HepG2 (cell line): ENCODE data around the gene URGCP. TPM values are rescaled to one million over a fixed set of nuclear protein-coding genes. Genes with fewer than 3 reads are reported as not detected.
A peak's percentile ranks its signal among the peaks of the same experiment; 100 is the strongest.

Experiments
- ARHGAP35 ChIP-seq: sonication (generic); formaldehyde crosslinking; IDR thresholded peaks from 2 replicates; pipeline ENCODE4 v1.9.0; 2022; ENCODE audit warnings: mild to moderate bottlenecking, inconsistent platforms, moderate library complexity, missing genetic modification reagents, borderline replicate concordance
- DR1 ChIP-seq: sonication (generic); formaldehyde crosslinking; IDR thresholded peaks from 2 replicates; pipeline ENCODE4 v1.8.0; 2021; ENCODE audit warnings: mild to moderate bottlenecking, missing genetic modification reagents, inconsistent platforms
- FOXA1 ChIP-seq, 2 experiments: fragments of 450-650 bp in 1 of 2; sonication (generic) in 1 of 2; formaldehyde crosslinking in 1 of 2; IDR thresholded peaks; 2 replicates each; pipeline versions ENCODE4 v1.4.0 to v1.6.1; 2016 to 2020; ENCODE audit warnings: missing genetic modification reagents in 1 of 2
- FOXJ3 ChIP-seq: sonication (generic); formaldehyde crosslinking; IDR thresholded peaks from 2 replicates; pipeline ENCODE4 v1.4.0; 2020; ENCODE audit warnings: missing genetic modification reagents, mild to moderate bottlenecking, borderline replicate concordance
- GATAD2A ChIP-seq: IDR thresholded peaks from 2 replicates; pipeline ENCODE4 v1.6.1; 2016
- HIC2 ChIP-seq: sonication (generic); formaldehyde crosslinking; IDR thresholded peaks from 2 replicates; pipeline ENCODE4 v1.9.0; 2022; ENCODE audit warnings: low read depth, missing genetic modification reagents
- HOXA7 ChIP-seq: sonication (generic); formaldehyde crosslinking; IDR thresholded peaks from 2 replicates; pipeline ENCODE4 v1.8.1; 2022; ENCODE audit warnings: mild to moderate bottlenecking, missing genetic modification reagents, moderate library complexity
- IRF1 ChIP-seq: sonication (generic); formaldehyde crosslinking; IDR thresholded peaks from 2 replicates; pipeline ENCODE4 v1.4.0; 2020; ENCODE audit warnings: low read depth, mild to moderate bottlenecking, missing genetic modification reagents
- MXD4 ChIP-seq: IDR thresholded peaks from 2 replicates; pipeline ENCODE4 v1.6.1; 2016; ENCODE audit warnings: mild to moderate bottlenecking, missing biosample characterization, missing genetic modification reagents
- NCOR1 ChIP-seq: fragments of 200-600 bp; sonication (generic); IDR thresholded peaks from 2 replicates; pipeline ENCODE4 v1.7.0; 2017; ENCODE audit warnings: antibody characterized with exemption, low read length, borderline replicate concordance
- PHF21A ChIP-seq: sonication (generic); formaldehyde crosslinking; IDR thresholded peaks from 2 replicates; pipeline ENCODE4 v1.5.0; 2020; ENCODE audit warnings: mild to moderate bottlenecking, missing genetic modification reagents
- PHF5A ChIP-seq: IDR thresholded peaks from one replicate; pipeline ENCODE4 v1.6.1; 2018; ENCODE audit warnings: low read depth, missing genetic modification reagents; ENCODE audit not compliant: unreplicated experiment
- RFX5 ChIP-seq: IDR thresholded peaks from 2 replicates; pipeline ENCODE4 v1.6.1; 2011; ENCODE audit warnings: low read depth, low read length, improper control_type of control experiment
- SKI ChIP-seq: fragments of 450-650 bp; IDR thresholded peaks from one replicate; pipeline ENCODE4 v1.6.1; 2018; ENCODE audit warnings: mild to moderate bottlenecking; ENCODE audit not compliant: partially characterized antibody
- SMAD9 ChIP-seq: sonication (generic); formaldehyde crosslinking; IDR thresholded peaks from 2 replicates; pipeline ENCODE4 v1.5.1; 2020; ENCODE audit warnings: mild to moderate bottlenecking, missing genetic modification reagents
- SP140L ChIP-seq: sonication (generic); formaldehyde crosslinking; IDR thresholded peaks from 2 replicates; pipeline ENCODE4 v1.4.0; 2020; ENCODE audit warnings: missing genetic modification reagents, borderline replicate concordance
- SRF ChIP-seq: IDR thresholded peaks from 2 replicates; pipeline ENCODE4 v1.6.1; 2011; ENCODE audit warnings: mild to moderate bottlenecking, low read depth, low read length, moderate library complexity
- TEAD2 ChIP-seq: sonication (generic); formaldehyde crosslinking; IDR thresholded peaks from 2 replicates; pipeline ENCODE4 v1.9.0; 2021; ENCODE audit warnings: missing genetic modification reagents
- TOPORS ChIP-seq: sonication (generic); formaldehyde crosslinking; IDR thresholded peaks from 2 replicates; pipeline ENCODE4 v1.8.0; 2023; ENCODE audit warnings: mild to moderate bottlenecking, missing genetic modification reagents
- ZFP62 ChIP-seq: sonication (generic); formaldehyde crosslinking; IDR thresholded peaks from 2 replicates; pipeline ENCODE4 v1.4.0; 2020; ENCODE audit warnings: missing genetic modification reagents
- ZNF12 ChIP-seq: sonication (generic); formaldehyde crosslinking; IDR thresholded peaks from 2 replicates; pipeline ENCODE4 v1.5.0; 2020; ENCODE audit warnings: missing genetic modification reagents
- ZNF207 ChIP-seq: fragments of 450-650 bp; IDR thresholded peaks from 2 replicates; pipeline ENCODE4 v1.6.1; 2016; ENCODE audit warnings: antibody characterized with exemption, borderline replicate concordance
- ZNF280D ChIP-seq: sonication (generic); formaldehyde crosslinking; IDR thresholded peaks from 2 replicates; pipeline ENCODE4 v1.5.1; 2020; ENCODE audit warnings: mild to moderate bottlenecking, missing genetic modification reagents
- ZNF430 ChIP-seq: sonication (generic); formaldehyde crosslinking; IDR thresholded peaks from 2 replicates; pipeline ENCODE4 v1.9.0; 2021; ENCODE audit warnings: mild to moderate bottlenecking, missing genetic modification reagents
- ZNF629 ChIP-seq: sonication (generic); formaldehyde crosslinking; conservative IDR thresholded peaks from 2 replicates; pipeline ENCODE4 v1.5.0; 2020; ENCODE audit warnings: missing genetic modification reagents
- polyA plus RNA-seq, 8 experiments: library from polyadenylated mRNA; depleted of rRNA in 3 of 8; stranded (reverse) in 7 of 8; unstranded in 1 of 8; fragments of >200 nt; fragmentation: Illumina TruSeq in 4 of 8; extraction: Trizol in 4 of 8; gene quantifications; 2 replicates each; pipeline versions ENCODE4 v1.2.1 to v1.2.3, GENCODE V29; 2011 to 2016; ENCODE audit warnings: low read depth in 4 of 8, missing spikeins in 1 of 8, mixed read lengths in 1 of 8; ENCODE audit not compliant: insufficient read depth in 1 of 8
- total RNA-seq, 5 experiments: library from RNA; depleted of rRNA; stranded (reverse); fragments of >200 nt; fragmentation: Illumina TruSeq; extraction: Trizol; gene quantifications; 2 replicates each; pipeline ENCODE4 v1.2.3, GENCODE V29; 2016; ENCODE audit warnings: low read depth in 1 of 5

URGCP gene
- total and polyA plus RNA-seq, 2 of the 13 experiments (the other 11 are each of a cell fraction or from before 2014, with no cell fraction given), result 22.3 to 25.8 TPM

GRCh38 chr7:43905209-43905946, 1.0 kb downstream of the URGCP start (continued):
- TF ChIP-seq ZNF280D (no peak), ARHGAP35 (CRISPR knock-in tag) (no peak), GATAD2A (peak; percentile 83), HIC2 (CRISPR knock-in tag) (peak; percentile 54; the same call in 1 of the 2 replicates), SRF (no peak), ZNF629 (CRISPR knock-in tag) (no peak), ZNF430 (CRISPR knock-in tag) (no peak; the same call in 1 of the 2 replicates), MXD4 (CRISPR knock-in tag) (no peak), NCOR1 (peak; percentile 90), SKI (peak; percentile 55), DR1 (CRISPR knock-in tag) (no peak; the same call in 1 of the 2 replicates), ZFP62 (no peak), IRF1 (no peak), RFX5 (no peak), SMAD9 (CRISPR knock-in tag) (no peak), PHF5A (CRISPR knock-in tag) (peak; percentile 95), HOXA7 (CRISPR knock-in tag) (no peak), FOXJ3 (CRISPR knock-in tag) (no peak; the same call in 1 of the 2 replicates), TOPORS (CRISPR knock-in tag) (no peak), SP140L (CRISPR knock-in tag) (no peak), FOXA1 (IDR thresholded peaks at IDR 0.05) (no peak), FOXA1 (CRISPR knock-in tag; IDR thresholded peaks at IDR 0.05) (peak; percentile 75), ZNF12 (CRISPR knock-in tag) (peak; percentile 58; the same call in 1 of the 2 replicates), PHF21A (CRISPR knock-in tag) (peak; percentile 97), TEAD2 (CRISPR knock-in tag) (no peak), ZNF207 (no peak)
